T-helper 9 cell (primary cell): ENCODE measurements around the gene SLC12A7.

Experiments used
- DNase-seq: peaks from one replicate; pipeline ENCODE4 v3.0.0-alpha.2; 2020

Gene SLC12A7

DNA sequence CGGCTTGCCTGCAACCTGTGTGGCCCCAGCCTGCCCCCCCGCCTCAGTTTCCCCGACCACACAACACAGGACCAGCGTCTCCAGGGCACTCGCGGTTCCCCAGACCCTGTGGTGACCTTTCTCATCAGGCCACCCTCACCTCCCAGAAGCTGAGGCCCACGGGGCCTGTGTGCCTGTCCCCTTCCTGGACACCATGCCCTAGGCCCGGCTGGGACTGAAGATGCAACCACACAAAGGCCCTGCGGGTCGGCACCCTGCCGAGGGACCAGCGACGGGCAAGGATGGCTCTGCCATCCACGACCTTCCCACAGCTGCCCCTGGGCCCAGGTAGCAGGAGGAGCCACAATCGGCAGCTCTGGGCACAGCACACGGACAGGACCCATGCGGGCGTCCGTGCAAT lies 34.8 kb downstream of the SLC12A7 start:
- DNase-seq: no peak

- DNase-seq: no peak
Measured at GRCh38 chr5:1076406-1076805, 35.5 kb downstream of the SLC12A7 start.

GRCh38 chr5:1075931-1076330 lies 35.9 kb downstream of the SLC12A7 start:
- no peak for DNase-seq

- DNase-seq: no peak
Measured at GRCh38 chr5:1075555-1075881, 36.3 kb downstream of the SLC12A7 start.

- DNase-seq: no peak
Measured at GRCh38 chr5:1074816-1075554, 36.9 kb downstream of the SLC12A7 start.

GRCh38 chr5:1074226-1074625 lies 37.6 kb downstream of the SLC12A7 start:
- DNase-seq: no peak

DNA sequence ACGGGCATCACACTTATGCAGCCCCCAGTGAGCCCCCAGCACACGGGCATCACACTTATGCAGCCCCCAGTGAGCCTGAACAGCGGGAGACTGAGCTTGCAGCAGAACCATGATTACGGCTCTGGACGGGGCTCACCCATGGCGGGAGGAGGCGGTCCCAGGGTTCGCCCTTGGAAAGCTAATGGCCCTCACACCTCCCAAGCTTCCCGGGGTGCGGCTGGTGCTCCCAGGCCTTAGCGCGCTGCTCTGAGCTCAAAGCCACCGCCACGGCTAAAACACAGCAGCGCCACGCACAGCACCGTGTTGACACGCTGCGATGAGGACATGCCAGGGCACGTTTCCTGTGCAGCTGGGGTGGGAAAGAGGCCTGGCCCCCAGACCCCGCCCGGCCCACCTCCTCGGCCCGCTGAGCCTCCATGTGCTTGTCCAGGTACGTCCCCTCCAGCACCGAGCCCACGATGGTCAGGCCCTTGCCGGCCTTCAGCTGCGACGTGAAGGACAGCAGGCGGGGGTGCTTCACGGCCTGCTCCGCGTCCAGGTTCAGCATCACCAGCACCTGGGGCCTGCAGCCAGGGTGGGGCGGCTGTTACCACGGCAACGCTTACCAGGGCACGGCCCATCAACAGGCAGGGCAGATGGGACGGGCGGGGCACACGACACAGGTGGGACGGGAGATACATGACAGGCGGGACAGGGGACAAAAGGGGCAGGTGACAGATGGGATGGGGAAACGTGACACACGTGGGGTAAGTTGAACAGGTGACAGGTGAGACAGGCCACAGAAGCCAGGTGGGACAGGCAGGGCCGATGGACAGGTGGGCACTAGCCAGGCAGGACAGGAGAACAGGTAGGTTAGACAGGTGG lies 38.4 kb downstream of the SLC12A7 start:
- DNase-seq: no peak

DNA sequence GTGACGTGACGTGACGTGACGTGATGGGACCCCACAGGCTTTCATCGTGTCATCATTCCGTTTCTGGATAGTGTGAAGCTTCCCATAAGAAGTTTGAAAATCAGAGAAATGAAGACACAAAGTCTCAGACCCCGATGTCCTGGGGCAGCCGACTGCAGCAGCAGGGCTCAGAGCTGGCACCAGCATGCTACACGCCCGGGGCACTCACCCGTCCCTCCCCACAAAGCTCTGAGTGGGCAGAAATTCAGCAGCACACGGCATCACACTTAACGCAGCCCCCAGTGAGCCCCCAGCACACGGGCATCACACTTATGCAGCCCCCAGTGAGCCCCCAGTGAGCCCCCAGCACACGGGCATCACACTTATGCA lies 42.2 kb downstream of the SLC12A7 start:
- DNase-seq: no peak

DNA sequence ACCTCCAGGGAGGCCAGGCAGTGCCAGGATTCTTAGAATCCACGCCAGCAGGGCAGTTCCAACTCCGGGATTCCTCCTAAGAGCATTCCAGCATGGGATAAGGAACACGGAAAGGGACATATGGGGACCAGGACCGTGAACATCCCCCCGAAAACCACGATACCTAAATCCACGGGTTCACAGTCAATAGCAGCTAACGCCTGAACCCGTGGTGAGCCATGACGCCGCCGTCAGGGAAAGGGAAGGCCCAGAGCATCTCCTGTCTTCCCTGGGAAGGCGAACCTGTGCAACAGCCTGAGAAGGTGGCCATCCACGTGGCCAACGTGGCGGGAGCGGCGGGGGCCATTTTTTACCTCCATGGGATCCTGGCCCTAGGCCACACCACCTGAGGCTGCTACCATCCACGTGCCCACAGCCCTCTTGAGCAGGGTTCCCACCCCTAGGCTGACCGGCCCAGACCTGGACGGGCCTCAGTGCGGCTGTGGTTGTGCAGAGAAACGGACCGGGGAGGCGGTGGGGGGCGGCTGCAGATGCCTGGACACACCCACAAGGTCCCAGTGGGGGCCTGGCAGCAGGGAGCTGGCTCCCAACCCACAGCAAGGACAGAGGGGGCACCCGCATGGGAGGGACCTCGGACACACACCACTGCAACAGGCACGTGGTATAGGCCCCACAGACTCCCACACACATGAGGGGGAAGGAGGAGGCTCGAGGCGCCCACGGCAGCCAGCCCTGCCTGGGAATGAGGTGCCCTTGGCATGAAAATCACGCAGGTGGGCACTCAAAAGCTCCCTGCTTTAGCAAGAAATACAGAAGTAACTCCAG lies 42.8 kb downstream of the SLC12A7 start:
- no peak for DNase-seq

- no peak for DNase-seq
Measured at GRCh38 chr5:1068204-1068894, 43.5 kb downstream of the SLC12A7 start.

DNA sequence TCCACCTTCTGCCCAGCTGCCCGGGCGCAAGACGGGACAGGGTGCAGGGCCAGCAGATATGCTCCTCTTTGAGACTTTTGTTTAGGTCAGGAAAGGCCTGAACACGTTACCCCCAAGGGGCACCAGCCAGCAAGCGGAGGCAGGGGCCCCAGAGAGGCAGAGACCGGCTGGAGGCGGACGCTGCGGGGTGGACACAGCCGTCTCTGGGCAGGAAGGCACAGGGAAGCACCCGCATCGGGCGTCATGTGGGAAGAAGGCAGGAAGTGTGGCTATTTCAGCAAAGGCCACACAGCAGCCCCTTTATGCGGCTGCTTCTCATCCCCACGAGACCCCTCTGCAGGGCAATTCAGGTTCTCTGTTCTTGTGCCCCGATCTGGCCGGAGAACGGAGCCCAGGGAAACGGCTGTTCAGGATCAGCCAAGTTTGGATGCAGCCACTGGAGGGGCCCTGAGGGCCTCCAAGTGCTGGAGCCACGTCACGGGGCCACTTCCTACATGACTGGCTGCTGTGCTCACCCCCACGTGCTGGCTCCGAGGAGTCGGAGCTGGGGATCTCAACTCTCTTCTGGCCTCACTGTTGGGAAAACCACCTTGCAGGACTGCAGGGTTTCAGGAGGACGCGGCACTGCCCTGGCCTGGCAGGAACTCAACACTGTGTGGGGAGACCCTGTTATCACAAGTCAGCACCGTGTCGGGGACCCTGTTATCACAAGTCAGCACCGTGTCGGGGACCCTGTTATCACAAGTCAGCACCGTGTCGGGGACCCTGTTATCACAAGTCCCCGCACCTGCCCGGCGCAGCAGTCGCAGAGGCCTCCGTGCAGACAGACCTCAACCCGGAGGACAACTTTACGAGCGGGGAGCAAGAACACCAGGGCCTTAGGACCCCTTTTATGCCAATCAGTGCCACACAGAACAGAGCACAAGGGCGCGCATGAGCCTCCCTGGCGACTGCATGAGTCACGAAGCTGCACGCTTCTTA lies 44.4 kb downstream of the SLC12A7 start:
- no peak for DNase-seq

GRCh38 chr5:1066676-1067075 lies 45.2 kb downstream of the SLC12A7 start:
- no peak for DNase-seq

DNA sequence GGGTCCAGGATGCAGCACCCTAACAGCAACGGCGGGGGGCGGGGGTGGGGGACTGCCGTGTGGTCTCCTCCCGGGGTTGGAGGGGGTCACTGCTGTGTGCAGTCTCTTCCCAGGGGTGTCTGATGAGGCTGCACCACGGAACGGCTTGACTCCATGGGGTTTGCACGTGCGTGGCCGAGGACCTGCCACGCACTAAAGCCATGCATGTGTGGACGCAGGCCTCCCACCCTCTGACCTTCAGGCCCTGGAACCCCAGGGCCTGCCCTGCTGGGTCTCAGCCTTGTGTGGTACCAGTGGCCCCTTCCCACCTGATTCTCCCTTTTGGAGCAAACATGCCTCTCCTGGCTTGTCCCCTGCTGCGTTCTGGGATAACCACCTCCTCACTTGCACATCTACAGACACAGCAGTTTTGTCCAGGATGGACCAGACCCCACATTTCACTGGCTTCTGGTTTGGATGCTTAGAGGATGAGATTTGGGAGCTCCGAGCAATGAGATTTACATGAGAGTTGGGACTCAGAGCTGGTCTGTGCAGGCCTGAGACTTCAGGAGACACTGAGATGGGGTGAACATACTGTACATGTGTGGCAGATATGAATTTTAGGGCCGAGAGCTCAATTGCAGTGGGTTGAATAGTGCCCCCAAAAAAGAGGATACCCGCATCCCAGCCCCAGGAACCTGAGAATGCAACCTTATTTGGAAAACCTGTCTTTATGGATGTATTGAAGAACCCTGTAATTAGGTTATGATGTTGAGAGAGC lies 45.8 kb downstream of the SLC12A7 start:
- no peak for DNase-seq

- DNase-seq: no peak
Measured at GRCh38 chr5:1065143-1065750, 46.6 kb downstream of the SLC12A7 start.

DNA sequence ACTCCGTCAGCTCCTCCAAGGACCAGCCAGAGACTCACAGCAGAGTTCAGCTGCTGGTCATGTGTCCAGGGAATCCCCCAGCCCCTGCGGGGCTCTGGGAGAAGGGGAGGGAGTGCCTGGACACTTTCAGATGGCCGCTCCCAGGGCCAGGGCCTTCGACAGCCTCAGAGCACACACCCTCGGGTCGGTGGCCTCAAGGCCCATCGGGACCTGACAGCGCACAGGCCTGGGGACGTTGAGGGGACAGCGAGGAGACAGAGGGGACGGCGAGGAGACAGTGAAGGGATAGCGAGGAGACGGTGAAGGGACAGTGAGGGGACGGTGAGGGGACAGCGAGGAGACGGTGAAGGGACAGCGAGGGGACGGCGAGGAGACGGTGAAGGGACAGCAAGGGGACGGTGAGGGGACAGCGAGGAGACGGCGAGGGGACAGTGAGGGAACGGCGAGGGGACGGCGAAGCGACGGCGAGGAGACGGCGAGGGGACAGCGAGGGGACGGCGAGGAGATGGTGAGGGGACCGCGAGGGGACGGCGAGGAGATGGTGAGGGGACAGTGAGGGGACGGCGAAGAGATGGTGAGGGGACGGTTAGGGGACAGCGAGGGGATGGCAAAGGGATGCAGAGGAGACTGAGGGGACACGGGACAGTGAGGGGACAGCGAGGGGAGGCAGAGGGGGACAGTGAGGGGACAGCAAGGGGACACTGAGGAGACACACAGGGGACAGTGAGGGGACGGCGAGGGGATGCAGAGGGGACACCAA lies 47.3 kb downstream of the SLC12A7 start:
- DNase-seq: no peak

- no peak for DNase-seq
Measured at GRCh38 chr5:1063661-1064382, 48.0 kb downstream of the SLC12A7 start.

- no peak for DNase-seq
Measured at GRCh38 chr5:1062761-1063568, 48.9 kb downstream of the SLC12A7 start.

DNA sequence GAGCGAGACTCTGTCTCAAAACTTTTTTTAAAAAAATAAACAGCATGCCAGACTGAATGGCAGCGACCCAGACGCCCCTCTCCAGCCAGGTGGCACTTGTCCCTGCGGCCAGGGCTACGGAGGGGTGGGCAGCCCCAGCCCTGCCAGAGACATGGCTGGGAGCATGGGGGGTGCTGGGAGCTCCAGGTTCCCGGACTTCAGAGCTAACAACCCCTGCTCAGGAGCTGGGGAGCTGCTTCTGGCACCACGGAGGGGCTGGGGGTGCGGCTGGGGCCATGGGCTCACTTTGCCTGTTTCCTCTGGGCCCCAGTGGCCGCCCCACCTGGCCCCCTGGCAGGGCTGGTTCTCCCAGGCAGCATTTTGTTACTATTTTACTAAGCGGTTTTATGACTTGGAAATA lies 49.9 kb downstream of the SLC12A7 start:
- no peak for DNase-seq
